ENCODE data around the gene INF2.

Gene INF2

GRCh38 chr14:104677512-104678332, 11.7 kb upstream of the INF2 start:
- no peak for DNase-seq

DNA sequence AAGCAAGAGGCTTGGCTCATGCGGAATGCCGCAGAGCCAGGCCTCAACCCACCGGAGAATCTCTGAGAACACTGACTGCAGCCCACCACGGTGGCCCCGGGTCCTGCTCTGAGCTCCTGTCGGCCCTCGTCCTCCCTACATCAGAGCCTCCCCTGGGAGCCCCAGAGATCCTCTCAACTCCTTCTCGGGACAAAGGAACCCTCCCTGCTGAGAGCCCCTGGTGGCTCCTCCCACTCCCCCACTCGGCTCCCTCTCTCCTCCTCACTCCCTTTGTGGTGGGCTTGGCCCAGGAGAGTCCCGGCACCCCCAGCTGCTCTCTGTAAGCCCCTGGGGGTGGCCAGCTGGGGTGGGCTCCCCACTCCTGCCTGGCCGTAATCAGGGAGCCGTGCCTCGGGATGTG, 11.1 kb upstream of the INF2 start:
- DNase-seq: no peak

DNA sequence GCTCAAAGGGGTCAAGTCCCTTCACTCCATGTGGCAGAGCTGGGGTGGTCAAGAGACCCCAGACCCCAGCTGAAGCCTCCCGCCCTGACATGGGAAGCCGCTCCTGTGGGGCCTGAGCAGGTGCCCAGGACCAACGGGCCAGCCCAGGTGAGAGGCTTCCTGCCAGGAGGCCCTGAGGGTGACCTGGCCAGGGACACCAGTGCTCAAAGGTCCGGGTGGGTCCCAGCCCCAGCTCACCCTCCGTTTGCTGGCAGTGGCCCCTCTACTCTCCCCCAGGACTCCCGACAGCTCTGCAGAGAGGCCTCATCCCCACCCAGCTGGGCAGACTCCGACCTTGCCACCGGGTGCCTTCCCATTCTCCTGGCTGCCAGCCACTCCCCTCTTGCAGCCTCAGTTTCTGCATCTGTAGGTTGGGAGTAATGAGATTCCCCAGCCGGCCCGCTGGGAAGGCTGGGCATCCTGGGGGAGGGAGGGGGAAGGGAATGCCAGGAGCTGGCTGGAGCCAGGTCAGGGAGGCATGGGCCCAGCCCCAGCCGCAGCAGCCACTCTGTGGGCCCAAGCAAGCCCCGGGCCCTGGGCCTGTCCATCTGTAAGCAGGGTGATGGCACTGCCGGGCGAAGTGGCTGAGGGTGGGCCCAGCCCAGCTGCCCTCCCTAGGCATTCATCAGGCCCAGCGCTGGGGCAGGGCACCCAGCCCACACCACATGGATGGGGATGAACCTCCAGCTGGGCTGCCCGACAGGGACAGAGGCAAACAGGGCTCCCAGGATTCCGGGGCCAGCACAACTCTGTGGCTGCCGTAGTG, 10.3 kb upstream of the INF2 start:
- DNase-seq: no peak

DNA sequence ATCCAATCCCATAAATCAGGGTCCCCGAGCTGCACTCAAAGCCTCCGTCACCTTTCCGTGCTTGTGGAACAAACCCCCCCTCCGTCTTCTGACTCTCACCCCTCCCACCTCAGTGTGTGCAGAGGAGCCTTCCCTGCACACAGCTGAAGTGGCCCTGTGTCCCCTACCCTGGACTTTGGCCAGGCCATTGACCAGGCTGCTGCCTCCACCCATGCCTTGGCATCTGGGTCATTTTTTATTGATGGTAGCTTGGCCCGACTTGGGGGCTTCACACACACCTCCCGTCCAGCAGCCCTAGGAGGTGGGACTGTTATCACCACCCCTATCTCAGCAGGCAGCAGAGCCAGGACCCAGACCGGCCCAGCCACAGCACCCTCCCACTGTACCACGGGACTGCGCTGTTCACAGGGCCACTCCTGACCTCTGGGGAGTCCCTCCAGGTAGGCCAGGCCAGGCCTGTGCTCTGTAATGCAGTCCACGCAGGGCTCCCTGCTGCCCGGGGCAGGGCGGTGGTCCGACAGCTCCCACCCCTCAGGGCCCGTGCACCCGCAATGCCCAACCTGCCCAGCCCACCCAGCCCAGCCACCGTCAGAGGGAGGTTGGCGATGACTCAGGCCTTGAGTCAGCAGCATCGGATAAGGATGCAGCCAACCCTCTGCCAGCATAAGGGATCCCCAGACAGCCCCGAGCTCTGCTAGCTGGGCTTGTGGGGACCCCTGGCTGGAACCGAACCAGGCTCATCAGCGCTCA, 9.2 kb upstream of the INF2 start:
- no peak for DNase-seq

DNA sequence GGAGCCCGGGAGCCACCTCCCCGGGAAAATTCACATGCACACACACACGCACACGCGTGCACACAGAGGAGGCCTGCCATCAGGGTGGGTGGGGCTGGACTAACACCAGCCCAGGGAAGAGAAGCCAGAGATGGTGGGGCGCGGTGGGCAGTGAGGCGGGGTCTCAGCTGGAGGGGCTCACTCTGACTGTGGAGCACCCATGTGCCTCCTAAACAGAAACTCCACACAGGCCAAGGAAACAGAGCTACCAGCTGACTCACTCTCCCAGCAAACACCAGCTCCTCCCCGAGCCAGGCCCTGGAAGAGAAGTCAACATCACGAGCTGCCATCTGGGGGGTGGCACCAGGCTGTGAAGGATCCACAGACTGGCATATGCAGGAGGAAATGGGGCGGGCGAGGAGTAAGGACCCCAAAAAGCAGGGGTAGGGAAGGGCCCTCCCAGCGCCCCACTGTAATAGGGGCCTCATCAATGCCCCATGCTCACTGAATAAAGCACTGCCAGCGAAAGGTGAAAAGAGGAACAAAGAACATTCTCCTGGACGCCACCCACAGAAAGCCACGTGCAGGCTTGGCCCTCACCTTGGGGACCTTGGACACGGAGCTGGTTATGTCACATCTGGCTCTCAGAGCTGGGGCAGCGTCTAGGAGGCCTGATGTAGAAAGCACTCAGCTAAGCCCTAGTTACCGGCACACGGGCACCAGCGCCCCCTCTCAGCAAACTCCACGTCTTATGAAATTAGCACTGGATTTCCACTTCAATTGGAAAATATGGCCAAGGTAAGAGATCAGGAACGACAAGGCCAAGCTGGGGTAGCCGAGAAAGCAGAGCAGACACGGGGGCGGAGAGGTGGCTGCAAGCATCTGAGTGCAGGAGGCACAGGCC, 8.4 kb upstream of the INF2 start:
- no peak for DNase-seq

DNA sequence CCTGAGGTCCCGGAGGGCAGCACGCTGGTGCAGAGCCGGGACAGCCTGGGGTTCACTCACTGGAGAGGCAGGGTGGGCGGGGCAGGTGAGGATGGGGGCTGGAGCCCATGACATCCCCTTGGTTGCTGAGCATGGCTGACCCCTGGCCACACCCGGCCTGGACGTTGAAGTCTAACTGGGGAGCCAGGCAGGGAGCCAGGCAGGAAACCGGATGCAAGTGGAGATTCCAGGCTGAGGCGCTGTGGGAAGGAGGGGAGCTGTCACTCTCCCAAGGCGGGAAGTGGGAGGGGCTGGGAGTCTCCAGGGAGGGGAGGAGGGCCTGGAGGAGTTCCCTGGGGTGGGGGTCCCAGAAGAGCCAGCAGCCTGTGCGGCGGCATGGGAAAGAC, 7.7 kb upstream of the INF2 start:
- no peak for DNase-seq

GRCh38 chr14:104682107-104682593, 7.3 kb upstream of the INF2 start:
- no peak for DNase-seq

DNA sequence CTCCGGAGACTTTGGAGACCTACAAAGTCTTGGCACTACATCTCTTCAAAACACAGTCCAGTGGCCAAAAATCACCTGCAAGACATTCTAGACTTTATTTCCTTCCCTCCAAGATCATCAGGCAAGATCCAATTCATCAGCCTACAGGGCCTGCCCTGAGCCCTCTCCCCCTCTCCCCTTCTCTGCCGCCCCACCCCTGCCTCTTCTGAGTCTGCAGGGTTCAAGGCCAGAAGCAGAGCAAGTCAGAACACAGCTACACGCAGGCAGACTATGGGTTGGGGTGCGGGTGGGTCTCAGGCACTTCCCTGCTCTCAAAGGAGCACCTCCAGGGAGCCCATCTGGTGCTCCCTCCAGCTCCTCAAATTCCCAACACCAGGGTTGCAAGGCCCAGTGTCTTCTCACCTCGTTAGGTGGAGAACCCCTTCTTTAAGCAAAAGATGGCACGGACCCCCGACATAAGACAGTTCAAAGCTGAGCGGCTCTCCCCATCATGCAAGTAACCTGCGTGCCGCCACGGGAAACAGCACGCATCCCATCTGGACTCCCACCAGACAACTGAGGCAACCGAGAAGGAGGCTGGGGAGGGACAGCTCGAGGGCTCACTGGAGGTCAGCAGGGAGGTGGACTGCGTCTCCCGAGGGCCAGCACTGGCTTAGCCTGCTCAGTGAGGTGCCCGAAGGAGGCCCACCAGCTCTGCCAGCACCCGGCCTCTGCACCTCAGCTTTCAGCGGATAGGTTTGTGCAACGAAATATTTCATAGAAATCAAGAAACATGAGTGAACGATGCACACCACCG, 5.6 kb upstream of the INF2 start:
- DNase-seq: no peak

DNA sequence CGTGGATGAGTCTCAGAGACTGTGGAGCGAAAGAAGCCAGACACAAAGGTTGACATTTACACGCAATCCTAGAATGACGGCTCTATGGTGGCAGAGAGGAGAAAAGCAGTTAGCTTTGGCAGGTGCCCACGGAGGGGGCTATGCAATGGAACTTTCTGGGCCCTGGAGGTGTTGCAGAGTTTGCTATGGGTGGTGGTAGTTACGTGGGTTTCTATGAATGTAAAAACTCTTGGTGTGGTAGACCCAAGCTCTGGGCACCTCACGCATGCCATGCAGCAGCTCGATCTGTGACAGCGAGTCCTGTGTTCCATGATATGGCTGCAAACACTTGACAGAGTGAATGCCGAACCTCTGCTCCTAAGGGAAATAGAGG, 5.0 kb upstream of the INF2 start:
- no peak for DNase-seq

DNA sequence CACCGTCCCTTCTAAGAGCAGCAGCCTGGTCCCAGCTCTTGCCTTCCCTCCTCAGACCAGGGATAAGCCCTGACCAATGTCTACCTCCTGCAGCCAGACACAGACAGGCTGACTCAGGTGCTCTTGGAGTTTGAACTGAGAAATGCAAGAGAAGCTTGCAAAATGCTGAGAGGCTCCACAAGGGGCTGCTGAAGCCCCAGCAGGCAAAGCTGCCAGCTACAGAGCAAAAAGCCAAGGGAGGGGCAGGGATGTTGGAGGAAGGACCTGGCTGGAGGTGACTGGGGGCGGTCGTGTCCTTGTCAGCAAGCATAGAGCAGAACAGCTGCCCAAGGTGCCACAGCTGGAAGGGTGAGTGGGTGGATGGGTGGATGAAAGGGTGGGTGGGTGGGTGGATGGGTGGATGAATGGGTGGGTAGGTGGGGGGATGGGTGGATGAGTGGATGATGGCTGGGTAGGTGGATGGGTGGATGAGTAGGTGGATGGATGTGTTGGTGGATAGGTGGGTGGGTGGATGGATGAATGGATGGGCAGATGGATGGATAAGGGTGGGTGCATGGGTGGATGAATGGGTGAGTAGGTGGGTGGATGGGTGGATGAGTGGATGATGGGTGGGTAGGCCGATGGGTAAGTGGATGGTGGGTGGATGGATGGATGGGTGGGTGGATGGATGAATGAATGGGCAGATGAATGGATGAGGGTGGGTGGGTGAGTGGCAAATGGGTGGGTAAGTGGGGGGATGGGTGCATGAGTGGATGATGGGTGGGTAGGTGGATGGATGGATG, 4.0 kb upstream of the INF2 start:
- no peak for DNase-seq

DNA sequence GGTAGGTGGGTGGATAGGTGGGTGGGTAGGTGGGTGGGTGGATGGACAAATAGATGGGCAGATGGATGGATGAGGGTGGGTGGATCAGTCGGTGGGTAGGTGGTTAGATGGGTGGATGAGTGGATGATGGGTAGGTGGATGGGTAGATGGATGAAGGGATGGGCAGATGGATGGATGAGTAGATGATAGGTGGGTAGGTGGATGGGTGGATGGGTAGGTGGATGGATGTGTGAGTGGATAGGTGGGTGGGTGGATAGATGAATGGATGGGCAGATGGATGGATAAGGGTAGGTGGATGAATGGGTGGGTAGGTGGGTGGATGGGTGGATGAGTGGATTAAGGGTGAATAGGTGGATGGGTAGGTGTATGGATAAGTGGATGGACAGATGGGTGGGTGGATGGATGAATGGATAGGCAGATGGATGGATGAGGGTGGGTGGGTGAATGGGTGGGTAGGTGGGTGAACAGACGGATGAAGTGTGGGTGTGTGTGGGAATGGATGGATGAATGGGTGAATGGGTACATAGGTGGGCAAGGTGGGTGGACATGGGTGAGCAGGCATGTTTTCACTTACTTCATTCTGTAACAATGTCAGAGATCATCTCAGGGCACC, 3.3 kb upstream of the INF2 start:
- no peak for DNase-seq

- DNase-seq: no peak
Observed at GRCh38 chr14:104686624-104687517, 2.5 kb upstream of the INF2 start.

GRCh38 chr14:104687601-104688504, 1.6 kb upstream of the INF2 start:
- no peak for DNase-seq

DNA sequence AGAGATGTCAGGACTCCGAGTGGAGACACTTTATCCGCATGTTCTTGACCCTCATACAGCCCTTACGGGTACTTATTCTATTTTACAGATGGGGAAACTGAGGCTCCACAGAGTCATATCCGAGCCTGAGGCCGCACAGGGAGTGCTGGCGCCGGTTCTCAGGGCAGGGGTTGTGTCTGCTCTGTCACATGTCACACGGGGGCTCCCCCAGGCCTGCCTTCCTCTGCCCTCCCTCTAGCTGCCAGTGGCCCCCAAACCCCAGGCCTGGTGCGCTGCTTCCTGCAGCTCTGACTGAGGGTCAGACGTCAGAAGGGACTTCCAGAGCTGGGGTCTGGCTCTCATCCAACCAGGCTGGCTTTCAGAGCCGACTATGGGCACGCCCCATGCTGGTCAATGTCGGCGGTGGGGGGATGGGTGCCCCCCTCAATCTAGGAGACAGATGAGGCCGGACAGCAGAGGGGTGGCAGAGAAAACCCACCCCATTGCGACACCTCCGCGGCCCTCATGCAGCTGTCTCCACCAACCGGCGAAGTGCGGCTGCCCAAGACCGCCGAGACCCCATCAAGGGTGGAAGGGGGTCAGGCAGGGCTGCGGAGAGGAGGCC, 811 bp upstream of the INF2 start:
- DNase-seq: no peak

DNA sequence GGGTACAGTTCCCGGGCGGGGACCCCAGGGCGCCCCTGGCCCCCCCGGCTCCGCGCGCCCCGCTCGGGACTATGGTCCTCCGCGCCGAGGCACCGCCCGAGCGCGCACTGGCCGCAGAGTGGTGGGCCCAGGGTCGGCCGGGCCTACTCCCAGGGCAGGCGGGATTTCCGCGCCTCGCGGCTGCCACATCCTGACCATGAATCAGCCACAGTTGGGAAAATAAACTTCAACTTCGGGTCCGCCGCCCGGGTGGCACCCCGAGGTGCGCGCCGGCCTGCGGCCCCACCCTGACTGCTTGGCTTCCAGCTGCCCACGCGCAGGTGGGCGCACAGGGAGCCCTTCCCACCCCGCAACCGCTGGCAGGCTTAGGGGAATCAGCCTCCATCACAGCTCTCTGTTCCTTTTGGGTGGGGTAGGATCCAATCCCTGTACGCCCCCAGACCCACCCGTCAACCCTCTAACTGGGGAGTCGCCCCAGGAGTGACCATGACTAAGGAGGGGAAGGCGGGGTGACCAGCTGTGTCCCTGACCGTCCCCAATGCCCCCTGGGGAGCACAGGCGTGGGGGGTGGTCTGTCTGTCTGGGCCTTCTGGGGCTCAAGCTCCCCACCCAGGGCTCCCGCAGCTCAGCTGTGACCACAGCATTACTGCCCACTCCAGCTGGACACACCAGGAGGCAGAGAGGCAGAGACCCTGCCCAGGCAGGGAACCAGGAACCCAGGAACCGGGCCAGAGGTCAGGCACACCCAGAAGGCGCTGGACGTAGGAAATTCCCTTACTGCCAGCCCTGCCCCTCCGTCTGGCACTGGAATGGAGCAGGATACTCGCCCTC, 678 bp downstream of the INF2 start:
- DNase-seq: no peak

- DNase-seq: no peak
Observed at GRCh38 chr14:104690861-104691455, 1.5 kb downstream of the INF2 start.
